ENCODE results near the gene NDST1.

The NDST1 gene

DNA sequence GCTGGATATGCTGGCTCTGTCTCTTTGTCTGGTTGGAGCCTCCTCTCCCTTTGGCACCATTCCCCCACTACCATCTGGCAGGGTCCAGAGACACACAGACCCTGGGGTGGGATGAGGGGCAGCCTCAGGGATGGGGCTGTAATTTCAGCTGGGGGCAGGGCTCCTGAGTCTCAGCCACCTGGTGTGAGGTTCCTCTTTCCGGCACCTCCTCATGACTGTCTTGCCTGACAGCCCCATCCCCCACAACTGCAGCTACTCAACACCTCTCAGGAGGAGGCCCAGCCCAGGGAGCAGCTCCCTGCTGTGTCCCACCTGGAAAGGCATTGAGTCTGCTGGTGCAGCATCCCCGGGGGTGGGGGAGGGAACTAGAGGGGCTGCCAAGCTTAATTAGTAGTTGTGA lies 46.7 kb upstream of the NDST1 start:
- peak overlapping the region; percentile 76 for H3K27ac ChIP-seq (ENCODE audit: low read depth, low read length)
- no peaks in the 10 kb centered on the region for H3K9me2 ChIP-seq (replicated peaks; ENCODE audit: control insufficient read depth, low read length)
- peaks cover 10% of the 10 kb centered on the region for H3F3A ChIP-seq (ENCODE audit: control insufficient read depth, insufficient read depth)
- peaks cover 81% of the 10 kb centered on the region for H3K4me1 ChIP-seq (ENCODE audit: control insufficient read depth, low read length)
- peak overlapping the region; percentile 84 for H3K4me2 ChIP-seq (ENCODE audit: low read length)
- no peaks in the 10 kb centered on the region for H3K79me2 ChIP-seq (ENCODE audit: control insufficient read depth, low read length)
- H4K20me1 ChIP-seq (ENCODE audit: control insufficient read depth, insufficient read depth, low read depth, low read length), result no peaks in the 10 kb centered on the region
- no peaks in the 10 kb centered on the region for H3K9me3 ChIP-seq (ENCODE audit: control insufficient read depth, insufficient read depth, low read length)
- no peaks in the 10 kb centered on the region for H3K36me3 ChIP-seq (ENCODE audit: control insufficient read depth, low read length)
- TF ChIP-seq, protein P1, sequence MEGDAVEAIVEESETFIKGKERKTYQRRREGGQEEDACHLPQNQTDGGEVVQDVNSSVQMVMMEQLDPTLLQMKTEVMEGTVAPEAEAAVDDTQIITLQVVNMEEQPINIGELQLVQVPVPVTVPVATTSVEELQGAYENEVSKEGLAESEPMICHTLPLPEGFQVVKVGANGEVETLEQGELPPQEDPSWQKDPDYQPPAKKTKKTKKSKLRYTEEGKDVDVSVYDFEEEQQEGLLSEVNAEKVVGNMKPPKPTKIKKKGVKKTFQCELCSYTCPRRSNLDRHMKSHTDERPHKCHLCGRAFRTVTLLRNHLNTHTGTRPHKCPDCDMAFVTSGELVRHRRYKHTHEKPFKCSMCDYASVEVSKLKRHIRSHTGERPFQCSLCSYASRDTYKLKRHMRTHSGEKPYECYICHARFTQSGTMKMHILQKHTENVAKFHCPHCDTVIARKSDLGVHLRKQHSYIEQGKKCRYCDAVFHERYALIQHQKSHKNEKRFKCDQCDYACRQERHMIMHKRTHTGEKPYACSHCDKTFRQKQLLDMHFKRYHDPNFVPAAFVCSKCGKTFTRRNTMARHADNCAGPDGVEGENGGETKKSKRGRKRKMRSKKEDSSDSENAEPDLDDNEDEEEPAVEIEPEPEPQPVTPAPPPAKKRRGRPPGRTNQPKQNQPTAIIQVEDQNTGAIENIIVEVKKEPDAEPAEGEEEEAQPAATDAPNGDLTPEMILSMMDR (IDR thresholded peaks at IDR 0.05; ENCODE audit: low read depth, low read length, poor library complexity, severe bottlenecking), result no peak
- no peak for TF ChIP-seq EZH2phosphoT487 (IDR thresholded peaks at IDR 0.05; ENCODE audit: borderline replicate concordance, low read length)
- no peaks in the 10 kb centered on the region for H3K27me3 ChIP-seq (ENCODE audit: control insufficient read depth, low read length)
- peak overlapping the region; percentile 55 for H3K4me3 ChIP-seq (ENCODE audit: low read length)

DNA sequence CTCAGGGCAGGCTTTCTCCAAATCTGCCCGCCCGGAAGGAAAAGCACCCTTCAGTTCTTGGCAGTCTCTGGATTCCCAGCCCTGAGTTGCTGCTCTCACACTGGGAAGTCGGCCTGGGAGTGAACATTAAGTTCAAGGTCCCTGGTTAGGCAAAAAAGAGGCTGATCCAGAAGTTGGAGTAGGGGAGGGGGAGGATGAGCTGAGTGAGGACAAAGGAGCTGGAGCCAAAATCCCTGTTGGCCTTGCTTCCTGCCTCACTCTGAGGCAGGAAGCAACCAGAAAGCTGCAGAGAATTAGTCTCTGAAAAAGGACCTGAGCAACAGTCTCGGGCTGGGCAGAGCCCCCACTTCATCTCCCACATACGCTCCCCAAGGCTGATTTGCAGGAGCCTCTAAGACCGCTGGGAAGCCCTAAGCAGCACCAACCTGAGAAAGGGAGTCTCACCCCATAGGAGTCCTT lies 43.3 kb upstream of the NDST1 start:
- Histone ChIP-seq H3K27ac (ENCODE audit: low read depth, low read length) (no peak overlapping the region), H3K4me2 (ENCODE audit: low read length) (peak overlapping the region; percentile 12; the same call in 1 of the 2 replicates), H3K4me1 (ENCODE audit: control insufficient read depth, low read length) (peaks cover 53% of the 10 kb centered on the region), H3K79me2 (ENCODE audit: control insufficient read depth, low read length) (no peaks in the 10 kb centered on the region), H3K9me3 (ENCODE audit: control insufficient read depth, insufficient read depth, low read length) (no peaks in the 10 kb centered on the region), H3K4me3 (ENCODE audit: low read length) (no peak overlapping the region), H3K9me2 (replicated peaks; ENCODE audit: control insufficient read depth, low read length) (no peaks in the 10 kb centered on the region), H3K36me3 (ENCODE audit: control insufficient read depth, low read length) (no peaks in the 10 kb centered on the region), H3K27me3 (ENCODE audit: control insufficient read depth, low read length) (no peaks in the 10 kb centered on the region), H4K20me1 (ENCODE audit: control insufficient read depth, insufficient read depth, low read depth, low read length) (no peaks in the 10 kb centered on the region), H3F3A (ENCODE audit: control insufficient read depth, insufficient read depth) (peaks cover 5% of the 10 kb centered on the region)
- TF ChIP-seq, protein P1 (IDR thresholded peaks at IDR 0.05; ENCODE audit: low read depth, low read length, poor library complexity, severe bottlenecking), result no peak
- TF ChIP-seq EZH2phosphoT487 (IDR thresholded peaks at IDR 0.05; ENCODE audit: borderline replicate concordance, low read length), result no peak

DNA sequence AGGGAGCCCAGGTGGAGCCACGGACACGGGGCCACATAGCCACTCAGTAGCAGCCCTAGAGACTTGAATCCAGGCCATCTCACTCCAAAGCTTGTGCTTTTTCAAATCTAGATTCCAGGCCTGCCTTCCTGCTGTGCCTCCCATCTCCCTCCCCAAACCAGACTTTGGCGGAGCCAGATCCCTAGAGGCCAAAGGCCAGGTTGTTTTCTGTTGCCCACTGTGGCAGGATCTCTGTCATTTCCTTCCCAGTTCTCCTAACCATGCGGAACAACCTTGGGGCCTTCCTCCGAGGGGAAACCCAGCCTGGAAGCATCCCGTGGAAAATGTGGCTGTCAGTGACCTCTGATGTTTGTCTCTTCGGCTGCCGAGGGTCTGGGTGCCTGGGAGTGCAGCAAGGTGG lies 42.0 kb upstream of the NDST1 start:
- Histone ChIP-seq H3K27me3 (ENCODE audit: control insufficient read depth, low read length) (no peaks in the 10 kb centered on the region), H4K20me1 (ENCODE audit: control insufficient read depth, insufficient read depth, low read depth, low read length) (no peaks in the 10 kb centered on the region), H3K27ac (ENCODE audit: low read depth, low read length) (no peak overlapping the region), H3K9me2 (replicated peaks; ENCODE audit: control insufficient read depth, low read length) (no peaks in the 10 kb centered on the region), H3F3A (ENCODE audit: control insufficient read depth, insufficient read depth) (no peaks in the 10 kb centered on the region), H3K9me3 (ENCODE audit: control insufficient read depth, insufficient read depth, low read length) (no peaks in the 10 kb centered on the region), H3K4me1 (ENCODE audit: control insufficient read depth, low read length) (peaks cover 41% of the 10 kb centered on the region), H3K4me3 (ENCODE audit: low read length) (no peak overlapping the region), H3K36me3 (ENCODE audit: control insufficient read depth, low read length) (no peaks in the 10 kb centered on the region), H3K4me2 (ENCODE audit: low read length) (no peak overlapping the region), H3K79me2 (ENCODE audit: control insufficient read depth, low read length) (no peaks in the 10 kb centered on the region)
- TF ChIP-seq, protein P1 (IDR thresholded peaks at IDR 0.05; ENCODE audit: low read depth, low read length, poor library complexity, severe bottlenecking), result no peak
- TF ChIP-seq EZH2phosphoT487 (IDR thresholded peaks at IDR 0.05; ENCODE audit: borderline replicate concordance, low read length), result no peak
